NCI-H446 treated with DMSO at 0.1 percent for 48 hours (cell line): ENCODE measurements around the gene PDE4B.

Experiments
- DNase-seq: peaks from one replicate; lab custom pipeline; 2025; lab: John Stamatoyannopoulos, UW

PDE4B gene

GRCh38 chr1:66422804-66423203 is 630.1 kb downstream of the PDE4B start:
- no peak for DNase-seq
